IPS DF 4.7 (cell line): ENCODE measurements around the gene SSNA1.

ENCODE experiments used
- DNase-seq: peaks from one replicate; pipeline ENCODE4 v3.0.0-alpha.2; 2013; ENCODE audit warnings: low spot score; ENCODE audit errors: extremely low read depth

Gene SSNA1

GRCh38 chr9:137219757-137220316 is 31.4 kb downstream of the SSNA1 start:
- no peak for DNase-seq

- no peak for DNase-seq
Measured at GRCh38 chr9:137220317-137221094, 32.0 kb downstream of the SSNA1 start.

GRCh38 chr9:137221095-137221505 is 32.6 kb downstream of the SSNA1 start:
- DNase-seq: no peak

- no peak for DNase-seq
Measured at GRCh38 chr9:137221506-137222111, 33.1 kb downstream of the SSNA1 start.

GRCh38 chr9:137222190-137223077 is 34.0 kb downstream of the SSNA1 start, which contains the start of gene RNF208:
TSS of gene RNF208 (minus strand) at chr9:137222240. CDS start at chr9:137221212, 1,028 bp downstream.
- no peak for DNase-seq

GRCh38 chr9:137223078-137223970 is 34.8 kb downstream of the SSNA1 start:
- DNase-seq: no peak

GRCh38 chr9:137224830-137225694 is 36.6 kb downstream of the SSNA1 start, which contains the start of gene CYSRT1:
TSS of gene CYSRT1 (plus strand) at chr9:137225174. CDS start at chr9:137225622, 448 bp downstream.
- DNase-seq: no peak

- DNase-seq: no peak
Measured at GRCh38 chr9:137225699-137226331, 37.3 kb downstream of the SSNA1 start.

GRCh38 chr9:137226338-137227053 is 38.0 kb downstream of the SSNA1 start:
- no peak for DNase-seq

GRCh38 chr9:137227054-137227852 is 38.8 kb downstream of the SSNA1 start, which contains the start of gene RNF224:
TSS of gene RNF224 (plus strand) at chr9:137227502. CDS start at chr9:137228336, 834 bp downstream.
- no peak for DNase-seq

- no peak for DNase-seq
Measured at GRCh38 chr9:137227853-137228505, 39.5 kb downstream of the SSNA1 start.

- no peak for DNase-seq
Measured at GRCh38 chr9:137228506-137228967, 40.1 kb downstream of the SSNA1 start.

- DNase-seq: no peak
Measured at GRCh38 chr9:137228968-137229896, 40.8 kb downstream of the SSNA1 start.

- no peak for DNase-seq
Measured at GRCh38 chr9:137229903-137230704, 41.6 kb downstream of the SSNA1 start.
